ENCODE measurements around the gene MUC2. TPM values are rescaled to one million over a fixed set of nuclear protein-coding genes. Genes with fewer than 3 reads are reported as not detected.

MUC2 gene
- total RNA-seq, 1 experiment from 2014 or later, result 0.26 TPM

DNA sequence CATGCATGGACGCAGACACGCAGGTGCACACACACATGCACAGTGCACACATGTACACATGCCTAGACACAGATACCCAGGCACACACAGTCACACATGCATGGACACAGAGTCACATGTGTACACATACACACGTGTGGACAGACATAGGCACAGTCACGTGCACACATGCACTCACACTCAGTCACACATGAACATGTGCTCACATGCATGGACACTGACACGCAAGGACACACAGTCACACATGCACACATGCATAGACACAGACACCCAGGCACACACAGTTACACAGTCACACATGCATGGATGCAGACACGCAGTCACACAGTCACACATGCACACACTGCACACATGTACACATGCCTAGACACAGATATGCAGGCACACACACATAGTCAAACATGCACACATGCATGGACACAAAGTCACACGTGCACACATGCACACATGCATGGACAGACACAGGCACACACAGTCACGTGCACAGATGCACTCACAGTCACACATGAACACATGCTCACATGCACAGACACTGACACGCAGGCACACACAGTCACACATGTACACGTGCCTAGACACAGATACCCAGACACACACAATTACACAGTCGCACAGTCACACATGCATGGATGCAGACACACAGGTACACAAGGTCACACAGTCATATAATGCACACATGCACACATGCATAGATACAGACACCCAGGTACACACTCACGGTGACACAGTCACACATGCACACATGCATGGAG is 16.8 kb downstream of the MUC2 start:
- intact Hi-C loops (cut with micrococcal nuclease), result no loop called here

DNA sequence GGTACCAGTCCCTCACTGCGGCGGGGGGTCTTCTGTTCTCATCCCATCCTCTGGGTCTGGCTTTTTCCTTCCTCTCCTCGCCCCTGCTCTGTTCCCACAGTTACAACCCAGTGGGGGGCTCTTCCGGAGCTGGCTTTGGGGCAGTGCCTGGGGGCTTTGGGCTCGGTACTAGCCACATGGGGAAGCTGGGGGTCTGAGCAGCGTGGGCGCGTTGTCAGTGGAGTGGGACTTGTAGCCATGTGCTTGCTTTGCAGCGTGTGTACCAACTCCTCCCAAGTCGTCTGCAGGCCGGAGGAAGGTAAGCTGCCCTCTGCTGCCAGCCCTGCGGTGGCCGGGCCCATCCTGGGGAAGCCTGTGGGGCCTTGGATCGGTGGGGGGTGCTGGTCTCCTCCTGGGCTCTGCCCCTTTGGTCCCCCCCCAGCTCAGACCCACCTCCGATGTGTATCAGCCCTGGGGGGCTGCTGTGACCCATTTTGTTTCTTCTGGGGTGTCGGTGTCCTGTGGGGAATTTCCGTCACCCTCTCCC is 17.5 kb downstream of the MUC2 start:
- no peaks in the 10 kb centered on the region for H3K9me2 ChIP-seq (replicated peaks; ENCODE audit: low read length)
- no peak overlapping the region for H3K9ac ChIP-seq (ENCODE audit: low read length)
- no peaks in the 10 kb centered on the region for H3K36me3 ChIP-seq (ENCODE audit: low read depth, low read length)
- BruUV-seq (replicated peaks), result no TSS peak
- H2AFZ ChIP-seq (ENCODE audit: low read length), result no peak overlapping the region
- no peak overlapping the region for H3K4me3 ChIP-seq (ENCODE audit: low read length)
- TF ChIP-seq EZH2phosphoT487 (IDR thresholded peaks at IDR 0.05; ENCODE audit: borderline replicate concordance, low read length) (no peak), EZH2 (IDR thresholded peaks at IDR 0.05; ENCODE audit: low read length, unreplicated experiment) (no peak)
- TF ChIP-seq, protein P1, sequence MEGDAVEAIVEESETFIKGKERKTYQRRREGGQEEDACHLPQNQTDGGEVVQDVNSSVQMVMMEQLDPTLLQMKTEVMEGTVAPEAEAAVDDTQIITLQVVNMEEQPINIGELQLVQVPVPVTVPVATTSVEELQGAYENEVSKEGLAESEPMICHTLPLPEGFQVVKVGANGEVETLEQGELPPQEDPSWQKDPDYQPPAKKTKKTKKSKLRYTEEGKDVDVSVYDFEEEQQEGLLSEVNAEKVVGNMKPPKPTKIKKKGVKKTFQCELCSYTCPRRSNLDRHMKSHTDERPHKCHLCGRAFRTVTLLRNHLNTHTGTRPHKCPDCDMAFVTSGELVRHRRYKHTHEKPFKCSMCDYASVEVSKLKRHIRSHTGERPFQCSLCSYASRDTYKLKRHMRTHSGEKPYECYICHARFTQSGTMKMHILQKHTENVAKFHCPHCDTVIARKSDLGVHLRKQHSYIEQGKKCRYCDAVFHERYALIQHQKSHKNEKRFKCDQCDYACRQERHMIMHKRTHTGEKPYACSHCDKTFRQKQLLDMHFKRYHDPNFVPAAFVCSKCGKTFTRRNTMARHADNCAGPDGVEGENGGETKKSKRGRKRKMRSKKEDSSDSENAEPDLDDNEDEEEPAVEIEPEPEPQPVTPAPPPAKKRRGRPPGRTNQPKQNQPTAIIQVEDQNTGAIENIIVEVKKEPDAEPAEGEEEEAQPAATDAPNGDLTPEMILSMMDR (conservative IDR thresholded peaks at IDR 0.05; ENCODE audit: low read depth, low read length), result no peak
- no peaks in the 10 kb centered on the region for H3K27me3 ChIP-seq (ENCODE audit: low read length)
- no peaks in the 10 kb centered on the region for H3K79me2 ChIP-seq (ENCODE audit: low read length)
- ATAC-seq (no peak; the same call in 1 of the 2 replicates), DNase-seq (no peak)
- ChIA-PET POLR2A (ENCODE audit: unreplicated experiment) (no interaction called here), CTCF (no interaction called here)
- H3K9me3 ChIP-seq (ENCODE audit: low read length), result no peaks in the 10 kb centered on the region
- no peak overlapping the region for H3K27ac ChIP-seq (ENCODE audit: low read length)
- H4K20me1 ChIP-seq (ENCODE audit: low read length), result no peaks in the 10 kb centered on the region
- H3K4me1 ChIP-seq (ENCODE audit: insufficient read depth, low read length), result no peaks in the 10 kb centered on the region
- intact Hi-C loops (cut with micrococcal nuclease), result no loop called here
- no peaks in the 10 kb centered on the region for H3F3A ChIP-seq (ENCODE audit: low read length, unreplicated experiment)
- no peak overlapping the region for H3K4me2 ChIP-seq (ENCODE audit: low read length)

More for the DNA sequence above, 16.8 kb downstream of the MUC2 start:
- no peaks in the 10 kb centered on the region for H3K9me3 ChIP-seq (ENCODE audit: low read length)
- no peaks in the 10 kb centered on the region for H3K4me1 ChIP-seq (ENCODE audit: insufficient read depth, low read length)
- POLR2A ChIA-PET (ENCODE audit: unreplicated experiment), result no interaction called here
- no peak for ATAC-seq
- H3K9ac ChIP-seq (ENCODE audit: low read length), result no peak overlapping the region
- H3K4me3 ChIP-seq (ENCODE audit: low read length), result no peak overlapping the region
- no peak for DNase-seq
- BruUV-seq (replicated peaks), result no TSS peak
- no peaks in the 10 kb centered on the region for H3K9me2 ChIP-seq (replicated peaks; ENCODE audit: low read length)
- no peaks in the 10 kb centered on the region for H3F3A ChIP-seq (ENCODE audit: low read length, unreplicated experiment)
- H3K79me2 ChIP-seq (ENCODE audit: low read length), result no peaks in the 10 kb centered on the region
- CTCF ChIA-PET, result no interaction called here
- TF ChIP-seq EZH2 (IDR thresholded peaks at IDR 0.05; ENCODE audit: low read length, unreplicated experiment), result no peak
- TF ChIP-seq, protein P1 (conservative IDR thresholded peaks at IDR 0.05; ENCODE audit: low read depth, low read length), result no peak
- TF ChIP-seq EZH2phosphoT487 (IDR thresholded peaks at IDR 0.05; ENCODE audit: borderline replicate concordance, low read length), result no peak
- no peaks in the 10 kb centered on the region for H3K27me3 ChIP-seq (ENCODE audit: low read length)
- no peaks in the 10 kb centered on the region for H3K36me3 ChIP-seq (ENCODE audit: low read depth, low read length)
- no peak overlapping the region for H2AFZ ChIP-seq (ENCODE audit: low read length)
- no peak overlapping the region for H3K4me2 ChIP-seq (ENCODE audit: low read length)
- no peaks in the 10 kb centered on the region for H4K20me1 ChIP-seq (ENCODE audit: low read length)
- H3K27ac ChIP-seq (ENCODE audit: low read length), result no peak overlapping the region

DNA sequence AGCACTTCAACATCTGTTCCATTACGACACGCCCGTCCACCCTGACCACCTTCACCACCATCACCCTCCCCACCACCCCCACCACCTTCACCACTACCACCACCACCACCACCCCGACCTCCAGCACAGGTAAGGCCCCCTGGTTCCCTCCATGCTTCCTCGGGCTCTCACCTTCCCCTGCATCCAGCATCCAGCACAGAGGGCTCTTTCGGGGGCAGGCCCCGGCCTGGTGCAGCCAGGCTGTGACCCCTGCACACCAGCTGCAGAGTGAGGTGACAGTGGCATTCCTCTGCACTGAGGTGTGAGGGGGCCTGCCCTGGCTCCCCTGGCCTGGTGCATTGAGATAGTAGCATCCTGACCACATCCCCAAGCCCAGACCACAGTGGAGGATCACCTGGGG is 18.2 kb downstream of the MUC2 start:
- no peak for ATAC-seq
- POLR2A ChIA-PET (ENCODE audit: unreplicated experiment), result no interaction called here
- H3K79me2 ChIP-seq (ENCODE audit: low read length), result no peaks in the 10 kb centered on the region
- no peaks in the 10 kb centered on the region for H3K4me1 ChIP-seq (ENCODE audit: insufficient read depth, low read length)
- no peaks in the 10 kb centered on the region for H3K9me2 ChIP-seq (replicated peaks; ENCODE audit: low read length)
- no peaks in the 10 kb centered on the region for H4K20me1 ChIP-seq (ENCODE audit: low read length)
- no peak overlapping the region for H2AFZ ChIP-seq (ENCODE audit: low read length)
- TF ChIP-seq, protein P1 (conservative IDR thresholded peaks at IDR 0.05; ENCODE audit: low read depth, low read length), result no peak
- no peak for TF ChIP-seq EZH2phosphoT487 (IDR thresholded peaks at IDR 0.05; ENCODE audit: borderline replicate concordance, low read length)
- no peak for TF ChIP-seq EZH2 (IDR thresholded peaks at IDR 0.05; ENCODE audit: low read length, unreplicated experiment)
- CTCF ChIA-PET, result interaction anchor here (0.6 kb wide), 1 partner anchor 40 kb away, joined by 3 read pairs; no protein-coding TSS in a partner anchor
- H3F3A ChIP-seq (ENCODE audit: low read length, unreplicated experiment), result no peaks in the 10 kb centered on the region
- no peak overlapping the region for H3K9ac ChIP-seq (ENCODE audit: low read length)
- no peak overlapping the region for H3K27ac ChIP-seq (ENCODE audit: low read length)
- H3K27me3 ChIP-seq (ENCODE audit: low read length), result no peaks in the 10 kb centered on the region
- intact Hi-C loops (cut with micrococcal nuclease), result no loop called here
- no peaks in the 10 kb centered on the region for H3K36me3 ChIP-seq (ENCODE audit: low read depth, low read length)
- no peak overlapping the region for H3K4me2 ChIP-seq (ENCODE audit: low read length)
- BruUV-seq (replicated peaks), result no TSS peak
- H3K4me3 ChIP-seq (ENCODE audit: low read length), result no peak overlapping the region
- H3K9me3 ChIP-seq (ENCODE audit: low read length), result no peaks in the 10 kb centered on the region
- DNase-seq, result no peak

All from PC-3 (cell line).